GM12892 (cell line): ENCODE data around the gene AGPS.

ENCODE experiments used
- POLR2A ChIP-seq: IDR thresholded peaks from 2 replicates; pipeline ENCODE4 v1.6.1; 2011; ENCODE audit warnings: low read depth, low read length, control low read depth
- POLR2AphosphoS5 ChIP-seq: IDR thresholded peaks from 2 replicates; pipeline ENCODE4 v1.6.1; 2011; ENCODE audit warnings: low read depth, low read length, control low read depth
- TAF1 ChIP-seq: IDR thresholded peaks from 2 replicates; pipeline ENCODE4 v1.6.1; 2011; ENCODE audit warnings: low read depth, mild to moderate bottlenecking, control low read depth, low read length, borderline replicate concordance

- no peak for TF ChIP-seq POLR2A
- TF ChIP-seq TAF1: no peak
- TF ChIP-seq POLR2AphosphoS5: no peak
Measured at GRCh38 chr2:177363332-177363731, 29.2 kb upstream of the AGPS start.
